ENCODE data around the gene SDHD. TPM values are rescaled to one million over a fixed set of nuclear protein-coding genes. Genes with fewer than 3 reads are reported as not detected.

The SDHD gene
- polyA plus RNA-seq, 1 donor (not counting 4 experiments of a cell fraction or from before 2014, with no cell fraction given) = 101 TPM

- H3K9me1 ChIP-seq (ENCODE audit: control insufficient read depth, extremely low read depth, insufficient read depth, low read length) = no peaks in the 10 kb centered on the region
- H3K4me1 ChIP-seq (ENCODE audit: control insufficient read depth, extremely low read depth, insufficient read depth, low read length) = peaks cover 28% of the 10 kb centered on the region
- TF ChIP-seq, protein P1, sequence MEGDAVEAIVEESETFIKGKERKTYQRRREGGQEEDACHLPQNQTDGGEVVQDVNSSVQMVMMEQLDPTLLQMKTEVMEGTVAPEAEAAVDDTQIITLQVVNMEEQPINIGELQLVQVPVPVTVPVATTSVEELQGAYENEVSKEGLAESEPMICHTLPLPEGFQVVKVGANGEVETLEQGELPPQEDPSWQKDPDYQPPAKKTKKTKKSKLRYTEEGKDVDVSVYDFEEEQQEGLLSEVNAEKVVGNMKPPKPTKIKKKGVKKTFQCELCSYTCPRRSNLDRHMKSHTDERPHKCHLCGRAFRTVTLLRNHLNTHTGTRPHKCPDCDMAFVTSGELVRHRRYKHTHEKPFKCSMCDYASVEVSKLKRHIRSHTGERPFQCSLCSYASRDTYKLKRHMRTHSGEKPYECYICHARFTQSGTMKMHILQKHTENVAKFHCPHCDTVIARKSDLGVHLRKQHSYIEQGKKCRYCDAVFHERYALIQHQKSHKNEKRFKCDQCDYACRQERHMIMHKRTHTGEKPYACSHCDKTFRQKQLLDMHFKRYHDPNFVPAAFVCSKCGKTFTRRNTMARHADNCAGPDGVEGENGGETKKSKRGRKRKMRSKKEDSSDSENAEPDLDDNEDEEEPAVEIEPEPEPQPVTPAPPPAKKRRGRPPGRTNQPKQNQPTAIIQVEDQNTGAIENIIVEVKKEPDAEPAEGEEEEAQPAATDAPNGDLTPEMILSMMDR (optimal IDR thresholded peaks at IDR 0.05 in 1 of 3, IDR thresholded peaks at IDR 0.05 in 1 of 3, conservative IDR thresholded peaks at IDR 0.05 in 1 of 3; ENCODE audit: extremely low read depth in 1 of 3, insufficient read depth in 2 of 3, low read length in 3 of 3) = no peak
- TF ChIP-seq EZH2 (IDR thresholded peaks at IDR 0.05; ENCODE audit: low read length) = no peak
- H3K79me2 ChIP-seq (ENCODE audit: control insufficient read depth, insufficient read depth, low read length) = no peaks in the 10 kb centered on the region
- no peak overlapping the region for H3K27ac ChIP-seq (ENCODE audit: control insufficient read depth, insufficient read depth, low read length)
- H3K9me3 ChIP-seq (ENCODE audit: control insufficient read depth, low read depth, low read length) = no peaks in the 10 kb centered on the region
- no peak overlapping the region for H3K4me2 ChIP-seq (ENCODE audit: control insufficient read depth, extremely low read depth, insufficient read depth, low read depth, low read length)
- FAIRE-seq (peak; percentile 20), DNase-seq (ENCODE audit: low read depth, low spot score) (no peak)
- no peaks in the 10 kb centered on the region for H3K27me3 ChIP-seq (ENCODE audit: control insufficient read depth, extremely low read depth, insufficient read depth, low read length)
- no peak overlapping the region for H3K4me3 ChIP-seq (ENCODE audit: control insufficient read depth in 2 of 3, extremely low read depth in 1 of 3, insufficient read depth in 2 of 3, low read depth in 1 of 3, low read length in 3 of 3)
- no peaks in the 10 kb centered on the region for H3K36me3 ChIP-seq (ENCODE audit: control insufficient read depth in 2 of 2, extremely low read depth in 1 of 2, insufficient read depth in 2 of 2, low read length in 2 of 2)
- dilution Hi-C loops (cut with MboI; ENCODE audit: extremely low pct_ligation_motif_present, low sequenced_read_pairs) = no loop called here
- no peak overlapping the region for H3K9ac ChIP-seq (ENCODE audit: control insufficient read depth, extremely low read depth, insufficient read depth, low read length)
- no peak overlapping the region for H2AFZ ChIP-seq (ENCODE audit: control insufficient read depth, low read length)
- H4K20me1 ChIP-seq (ENCODE audit: control insufficient read depth, extremely low read depth, insufficient read depth, low read length) = no peaks in the 10 kb centered on the region
These were observed 36.5 kb downstream of the SDHD start for GRCh38 chr11:112123129-112123528.

GRCh38 chr11:112127056-112127455 is 40.4 kb downstream of the SDHD start:
- no peaks in the 10 kb centered on the region for H3K9me3 ChIP-seq (ENCODE audit: control insufficient read depth, low read depth, low read length)

More at GRCh38 chr11:112127056-112127455, 40.4 kb downstream of the SDHD start:
- FAIRE-seq (no peak), DNase-seq (ENCODE audit: low read depth, low spot score) (no peak)
- dilution Hi-C loops (cut with MboI; ENCODE audit: extremely low pct_ligation_motif_present, low sequenced_read_pairs) = no loop called here
- H4K20me1 ChIP-seq (ENCODE audit: control insufficient read depth, extremely low read depth, insufficient read depth, low read length) = no peaks in the 10 kb centered on the region
- H3K4me3 ChIP-seq (ENCODE audit: control insufficient read depth in 2 of 3, extremely low read depth in 1 of 3, insufficient read depth in 2 of 3, low read depth in 1 of 3, low read length in 3 of 3) = no peak overlapping the region
- peaks cover 32% of the 10 kb centered on the region for H3K4me1 ChIP-seq (ENCODE audit: control insufficient read depth, extremely low read depth, insufficient read depth, low read length)
- TF ChIP-seq EZH2 (IDR thresholded peaks at IDR 0.05; ENCODE audit: low read length) = no peak
- TF ChIP-seq, protein P1 (optimal IDR thresholded peaks at IDR 0.05 in 1 of 3, IDR thresholded peaks at IDR 0.05 in 1 of 3, conservative IDR thresholded peaks at IDR 0.05 in 1 of 3; ENCODE audit: extremely low read depth in 1 of 3, insufficient read depth in 2 of 3, low read length in 3 of 3) = no peak
- H2AFZ ChIP-seq (ENCODE audit: control insufficient read depth, low read length) = no peak overlapping the region
- peaks cover 3% of the 10 kb centered on the region for H3K9me1 ChIP-seq (ENCODE audit: control insufficient read depth, extremely low read depth, insufficient read depth, low read length)
- H3K9ac ChIP-seq (ENCODE audit: control insufficient read depth, extremely low read depth, insufficient read depth, low read length) = no peak overlapping the region
- H3K79me2 ChIP-seq (ENCODE audit: control insufficient read depth, insufficient read depth, low read length) = no peaks in the 10 kb centered on the region
- H3K36me3 ChIP-seq (ENCODE audit: control insufficient read depth in 2 of 2, extremely low read depth in 1 of 2, insufficient read depth in 2 of 2, low read length in 2 of 2) = no peaks in the 10 kb centered on the region
- no peaks in the 10 kb centered on the region for H3K27me3 ChIP-seq (ENCODE audit: control insufficient read depth, extremely low read depth, insufficient read depth, low read length)
- no peak overlapping the region for H3K27ac ChIP-seq (ENCODE audit: control insufficient read depth, insufficient read depth, low read length)
- H3K4me2 ChIP-seq (ENCODE audit: control insufficient read depth, extremely low read depth, insufficient read depth, low read depth, low read length) = no peak overlapping the region
